Liver (tissue), 9 donors: ENCODE measurements around the gene CD55. TPM values are rescaled to one million over a fixed set of nuclear protein-coding genes. Genes with fewer than 3 reads are reported as not detected.

ENCODE experiments used
- DNase-seq: peaks from one replicate; pipeline ENCODE4 v3.0.0-alpha.2; 2017; ENCODE audit warnings: low spot score
- H3K27ac ChIP-seq, 2 donors: one replicate each; pipeline ENCODE4 v1.7.0; 2013; ENCODE audit warnings: inconsistent platforms in 2 of 2, low read length in 2 of 2, control low read depth in 1 of 2, low read depth in 1 of 2, mild to moderate bottlenecking in 1 of 2
- H3K27me3 ChIP-seq, 4 donors: one replicate each; pipeline versions ENCODE4 v1.6.1 to v1.7.0; 2013; ENCODE audit warnings: low read length in 3 of 4, inconsistent platforms in 1 of 4, mild to moderate bottlenecking in 1 of 4, moderate library complexity in 1 of 4; ENCODE audit not compliant: control insufficient read depth in 4 of 4, insufficient read depth in 4 of 4
- H3K36me3 ChIP-seq, 4 donors: one replicate each; pipeline versions ENCODE4 v1.6.1 to v1.7.0; 2013; ENCODE audit warnings: low read length in 3 of 4, mild to moderate bottlenecking in 3 of 4, low read depth in 1 of 4, moderate library complexity in 1 of 4; ENCODE audit not compliant: control insufficient read depth in 4 of 4, insufficient read depth in 3 of 4
- H3K4me1 ChIP-seq, 4 donors: one replicate each; pipeline versions ENCODE4 v1.6.1 to v1.7.0; 2013; ENCODE audit warnings: low read length in 3 of 4, mild to moderate bottlenecking in 3 of 4, moderate library complexity in 1 of 4; ENCODE audit not compliant: control insufficient read depth in 4 of 4, insufficient read depth in 4 of 4
- H3K4me3 ChIP-seq, 3 donors: one replicate each; pipeline versions ENCODE4 v1.6.1 to v1.7.0; 2013; ENCODE audit warnings: low read length in 3 of 3, control low read depth in 1 of 3, low read depth in 1 of 3, mild to moderate bottlenecking in 1 of 3
- H3K9ac ChIP-seq, 2 donors: one replicate each; pipeline ENCODE4 v1.7.0; 2013; ENCODE audit warnings: low read length in 2 of 2, mild to moderate bottlenecking in 2 of 2, moderate library complexity in 2 of 2, control low read depth in 1 of 2, low read depth in 1 of 2
- H3K9me3 ChIP-seq, 4 donors: one replicate each; pipeline versions ENCODE4 v1.6.1 to v1.7.0; 2013; ENCODE audit warnings: low read length in 3 of 4; ENCODE audit not compliant: control insufficient read depth in 4 of 4
- ATF3 ChIP-seq: IDR thresholded peaks from 2 replicates; pipeline ENCODE4 v1.6.1; 2016; ENCODE audit warnings: antibody characterized with exemption
- CTCF ChIP-seq: fragments of 150-350 bp; IDR thresholded peaks from 2 replicates; pipeline ENCODE4 v1.5.1; 2017; ENCODE audit warnings: improper control_type of control experiment, low read depth, low read length; ENCODE audit not compliant: missing input control
- EGR1 ChIP-seq, 2 donors: IDR thresholded peaks; 2 replicates each; pipeline ENCODE4 v1.6.1; 2016 to 2018; ENCODE audit warnings: antibody characterized with exemption in 2 of 2, low read depth in 2 of 2
- FOXA1 ChIP-seq: IDR thresholded peaks from 2 replicates; pipeline ENCODE4 v1.6.1; 2016; ENCODE audit warnings: antibody characterized with exemption
- FOXA2 ChIP-seq: IDR thresholded peaks from 2 replicates; pipeline ENCODE4 v1.6.1; 2016; ENCODE audit warnings: antibody characterized with exemption
- HNF4G ChIP-seq: IDR thresholded peaks from 2 replicates; pipeline ENCODE4 v1.6.1; 2016; ENCODE audit warnings: antibody characterized with exemption
- JUND ChIP-seq, 2 donors: IDR thresholded peaks; 2 replicates each; pipeline ENCODE4 v1.6.1; 2016; ENCODE audit warnings: antibody characterized with exemption in 2 of 2
- NR2F2 ChIP-seq: IDR thresholded peaks from 2 replicates; pipeline ENCODE4 v1.6.1; 2016; ENCODE audit warnings: antibody characterized with exemption
- RAD21 ChIP-seq, 2 donors: IDR thresholded peaks; 2 replicates each; pipeline ENCODE4 v1.6.1; 2016; ENCODE audit warnings: antibody characterized with exemption in 2 of 2, mild to moderate bottlenecking in 2 of 2
- RXRA ChIP-seq, 2 donors: IDR thresholded peaks; 2 replicates each; pipeline ENCODE4 v1.6.1; 2017 to 2018; ENCODE audit warnings: antibody characterized with exemption in 2 of 2, mild to moderate bottlenecking in 1 of 2
- SP1 ChIP-seq: IDR thresholded peaks from 2 replicates; pipeline ENCODE4 v1.6.1; 2018; ENCODE audit warnings: antibody characterized with exemption, mild to moderate bottlenecking
- TAF1 ChIP-seq: conservative IDR thresholded peaks from 2 replicates; pipeline ENCODE4 v1.6.1; 2016; ENCODE audit warnings: antibody characterized with exemption, mild to moderate bottlenecking
- YY1 ChIP-seq: IDR thresholded peaks from 2 replicates; pipeline ENCODE4 v1.6.1; 2016; ENCODE audit warnings: antibody characterized with exemption, mild to moderate bottlenecking
- WGBS: extraction: QIAGEN DNeasy Blood & Tissue Kit; methylation state at CpG from one replicate; pipeline ENCODE4 v1.1.7; 2013; 5-methylcytosine and 5-hydroxymethylcytosine counted together
- polyA plus RNA-seq, 2 donors: library from polyadenylated mRNA; stranded (reverse) in 1 of 2; unstranded in 1 of 2; fragments of 200-250 nt in 1 of 2; fragments of >200 nt in 1 of 2; fragmentation: Nextera tagmentation in 1 of 2; extraction: Ambion mirVana in 1 of 2; gene quantifications; one replicate each; pipeline versions ENCODE4 v1.2.1 to v1.2.3, GENCODE V29; 2013 to 2015
- total RNA-seq, 2 donors: library from RNA; depleted of rRNA; stranded (reverse); fragments of >200 nt; gene quantifications; one replicate each; pipeline ENCODE4 v1.2.3, GENCODE V29; 2014
- TF ChIP-seq, protein P1 (sequence below): IDR thresholded peaks from 2 replicates; pipeline ENCODE4 v1.6.1; 2016; ENCODE audit warnings: antibody characterized with exemption
- TF ChIP-seq, protein P2 (sequence below): IDR thresholded peaks from 2 replicates; pipeline ENCODE4 v1.6.1; 2016; ENCODE audit warnings: antibody characterized with exemption, mild to moderate bottlenecking
- donor health status: healthy.
- donor health status: healthy.
- donor health status: healthy.
- donor health status: healthy.
- donor health status: healthy.

The CD55 gene
- total and polyA plus RNA-seq, 4 donors: 11.0 to 27.6 (median 12.6) TPM

DNA sequence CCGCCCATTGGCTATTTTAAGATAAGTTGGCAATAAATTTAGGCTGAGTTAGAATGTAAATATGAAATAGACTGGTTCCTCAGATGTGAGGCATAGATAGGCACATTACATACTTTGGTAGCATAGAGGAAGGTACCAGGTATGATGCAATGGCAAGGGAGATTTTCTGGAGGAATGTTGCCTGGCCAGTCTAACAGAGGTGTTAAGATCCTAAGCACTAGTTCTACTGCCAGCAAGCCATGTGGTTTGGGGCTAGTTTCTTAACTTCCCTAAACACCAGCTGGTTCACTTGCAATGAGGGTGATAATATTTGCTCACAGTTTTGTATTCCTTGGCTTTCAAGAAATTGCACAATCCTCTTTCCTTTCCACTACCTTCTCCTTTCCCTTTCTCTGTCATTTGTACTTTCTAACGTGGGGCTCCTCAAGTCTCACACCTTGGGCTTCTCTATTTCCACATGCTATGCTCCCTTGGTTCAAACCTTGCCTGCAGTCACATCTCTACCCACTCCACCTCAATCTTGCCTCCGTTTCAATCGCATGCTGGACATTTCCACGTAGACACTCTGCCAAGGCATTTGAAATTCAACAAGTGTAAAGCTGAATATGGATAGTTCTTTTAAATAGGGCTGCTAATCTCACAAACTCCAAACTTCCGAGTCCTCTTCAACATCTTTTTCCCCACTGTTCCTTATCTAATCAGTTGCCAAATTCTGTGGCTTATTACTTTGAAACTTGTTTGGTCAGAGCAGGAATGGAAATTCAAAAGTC lies 4.7 kb upstream of the CD55 start:
- no peak for DNase-seq
- 68% methylated on average over 6 of the region's 6 CpGs for WGBS

GRCh38 chr1:207317561-207317960 lies 3.9 kb upstream of the CD55 start:
- no peak for DNase-seq
- H3K4me1 ChIP-seq: peaks cover 0 to 8% (median 3%) of the 10 kb centered on the region in 4 donors
- no peak overlapping the region for H3K27ac ChIP-seq
- H3K27me3 ChIP-seq: no peaks in the 10 kb centered on the region
- H3K9me3 ChIP-seq: no peaks in the 10 kb centered on the region
- WGBS: 93% methylated on average over 3 of the region's 3 CpGs
- no peak overlapping the region for H3K9ac ChIP-seq
- no peak overlapping the region for H3K4me3 ChIP-seq
- H3K36me3 ChIP-seq: no peaks in the 10 kb centered on the region
- TF ChIP-seq ATF3 (no peak), SP1 (no peak), CTCF (no peak), JUND (IDR thresholded peaks at IDR 0.05) (no peak), YY1 (no peak), EGR1 (IDR thresholded peaks at IDR 0.05; ENCODE audit: low read depth in 2 of 2) (no peak), TAF1 (no peak), HNF4G (no peak)
- TF ChIP-seq, protein P1, sequence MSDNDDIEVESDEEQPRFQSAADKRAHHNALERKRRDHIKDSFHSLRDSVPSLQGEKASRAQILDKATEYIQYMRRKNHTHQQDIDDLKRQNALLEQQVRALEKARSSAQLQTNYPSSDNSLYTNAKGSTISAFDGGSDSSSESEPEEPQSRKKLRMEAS: no peak
- TF ChIP-seq, protein P2, sequence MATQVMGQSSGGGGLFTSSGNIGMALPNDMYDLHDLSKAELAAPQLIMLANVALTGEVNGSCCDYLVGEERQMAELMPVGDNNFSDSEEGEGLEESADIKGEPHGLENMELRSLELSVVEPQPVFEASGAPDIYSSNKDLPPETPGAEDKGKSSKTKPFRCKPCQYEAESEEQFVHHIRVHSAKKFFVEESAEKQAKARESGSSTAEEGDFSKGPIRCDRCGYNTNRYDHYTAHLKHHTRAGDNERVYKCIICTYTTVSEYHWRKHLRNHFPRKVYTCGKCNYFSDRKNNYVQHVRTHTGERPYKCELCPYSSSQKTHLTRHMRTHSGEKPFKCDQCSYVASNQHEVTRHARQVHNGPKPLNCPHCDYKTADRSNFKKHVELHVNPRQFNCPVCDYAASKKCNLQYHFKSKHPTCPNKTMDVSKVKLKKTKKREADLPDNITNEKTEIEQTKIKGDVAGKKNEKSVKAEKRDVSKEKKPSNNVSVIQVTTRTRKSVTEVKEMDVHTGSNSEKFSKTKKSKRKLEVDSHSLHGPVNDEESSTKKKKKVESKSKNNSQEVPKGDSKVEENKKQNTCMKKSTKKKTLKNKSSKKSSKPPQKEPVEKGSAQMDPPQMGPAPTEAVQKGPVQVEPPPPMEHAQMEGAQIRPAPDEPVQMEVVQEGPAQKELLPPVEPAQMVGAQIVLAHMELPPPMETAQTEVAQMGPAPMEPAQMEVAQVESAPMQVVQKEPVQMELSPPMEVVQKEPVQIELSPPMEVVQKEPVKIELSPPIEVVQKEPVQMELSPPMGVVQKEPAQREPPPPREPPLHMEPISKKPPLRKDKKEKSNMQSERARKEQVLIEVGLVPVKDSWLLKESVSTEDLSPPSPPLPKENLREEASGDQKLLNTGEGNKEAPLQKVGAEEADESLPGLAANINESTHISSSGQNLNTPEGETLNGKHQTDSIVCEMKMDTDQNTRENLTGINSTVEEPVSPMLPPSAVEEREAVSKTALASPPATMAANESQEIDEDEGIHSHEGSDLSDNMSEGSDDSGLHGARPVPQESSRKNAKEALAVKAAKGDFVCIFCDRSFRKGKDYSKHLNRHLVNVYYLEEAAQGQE: no peak

More for the DNA sequence above, 4.7 kb upstream of the CD55 start:
- H3K4me3 ChIP-seq: no peak overlapping the region
- H3K4me1 ChIP-seq: peaks cover 0 to 5% (median 1%) of the 10 kb centered on the region in 4 donors
- no peaks in the 10 kb centered on the region for H3K9me3 ChIP-seq
- H3K27me3 ChIP-seq: no peaks in the 10 kb centered on the region
- H3K27ac ChIP-seq: no peak overlapping the region
- H3K9ac ChIP-seq: no peak overlapping the region
- no peak for TF ChIP-seq CTCF
- no peak for TF ChIP-seq RAD21 (IDR thresholded peaks at IDR 0.05)
- TF ChIP-seq FOXA1: no peak
- no peak for TF ChIP-seq EGR1 (IDR thresholded peaks at IDR 0.05; ENCODE audit: low read depth in 2 of 2)
- TF ChIP-seq, protein P2: no peak
- TF ChIP-seq FOXA2: no peak
- no peak for TF ChIP-seq NR2F2
- TF ChIP-seq RXRA (IDR thresholded peaks at IDR 0.05): no peak
- no peak for TF ChIP-seq TAF1
- TF ChIP-seq, protein P1: no peak
- TF ChIP-seq HNF4G: no peak
- no peaks in the 10 kb centered on the region for H3K36me3 ChIP-seq
